ENCODE measurements around the gene HIBCH. TPM values are rescaled to one million over a fixed set of nuclear protein-coding genes. Genes with fewer than 3 reads are reported as not detected.
"Not testable (repeated sequence)": the region's sequence is repeated elsewhere in the genome, so short reads cannot be mapped to it uniquely, and the experiment has no call there.

HIBCH gene
- total RNA-seq, 2 donors from 2014 or later, result 20.1 to 28.5 TPM

GRCh38 chr2:190318514-190318913 lies 1.1 kb downstream of the HIBCH start:
- no peak for DNase-seq (ENCODE audit: low spot score)
- intact Hi-C loops (cut with DNase I), result no loop called here

GRCh38 chr2:190315273-190315672 lies 4.4 kb downstream of the HIBCH start:
- no peak for DNase-seq (ENCODE audit: low spot score)
- intact Hi-C loops (cut with DNase I), result no loop called here

- intact Hi-C loops (cut with DNase I), result no loop called here
Measured at GRCh38 chr2:190313880-190314279, 5.7 kb downstream of the HIBCH start.

GRCh38 chr2:190312635-190313025 lies 7.0 kb downstream of the HIBCH start:
- intact Hi-C loops (cut with DNase I); DNase-seq (ENCODE audit: low spot score): not testable (repeated sequence)

More at GRCh38 chr2:190313880-190314279, 5.7 kb downstream of the HIBCH start:
- no peak for DNase-seq (ENCODE audit: low spot score)

- intact Hi-C loops (cut with DNase I), result no loop called here
- no peak for DNase-seq (ENCODE audit: low spot score)
Measured at GRCh38 chr2:190311893-190312634, 7.6 kb downstream of the HIBCH start.

- DNase-seq (ENCODE audit: low spot score), result no peak
- intact Hi-C loops (cut with DNase I), result no loop called here
Measured at GRCh38 chr2:190308031-190308430, 11.6 kb downstream of the HIBCH start.

GRCh38 chr2:190304404-190304803 lies 15.2 kb downstream of the HIBCH start:
- no peak for DNase-seq (ENCODE audit: low spot score)
- intact Hi-C loops (cut with DNase I), result no loop called here

- no peak for DNase-seq (ENCODE audit: low spot score)
- intact Hi-C loops (cut with DNase I), result no loop called here
Measured at GRCh38 chr2:190303647-190304046, 16.0 kb downstream of the HIBCH start.

GRCh38 chr2:190302052-190302451 lies 17.6 kb downstream of the HIBCH start:
- intact Hi-C loops (cut with DNase I), result no loop called here
- no peak for DNase-seq (ENCODE audit: low spot score)

- DNase-seq (ENCODE audit: low spot score), result no peak
- intact Hi-C loops (cut with DNase I), result no loop called here
Measured at GRCh38 chr2:190301032-190301431, 18.6 kb downstream of the HIBCH start.

GRCh38 chr2:190297880-190298279 lies 21.7 kb downstream of the HIBCH start:
- intact Hi-C loops (cut with DNase I); DNase-seq (ENCODE audit: low spot score): not testable (repeated sequence)

GRCh38 chr2:190283783-190284182 lies 35.8 kb downstream of the HIBCH start:
- intact Hi-C loops (cut with DNase I), result no loop called here
- DNase-seq (ENCODE audit: low spot score), result no peak

- DNase-seq (ENCODE audit: low spot score), result no peak
- intact Hi-C loops (cut with DNase I), result no loop called here
Measured at GRCh38 chr2:190280565-190281350, 38.9 kb downstream of the HIBCH start.

- intact Hi-C loops (cut with DNase I); DNase-seq (ENCODE audit: low spot score): not testable (repeated sequence)
Measured at GRCh38 chr2:190279256-190280134, 40.1 kb downstream of the HIBCH start.

- DNase-seq (ENCODE audit: low spot score), result no peak
- intact Hi-C loops (cut with DNase I), result no loop called here
Measured at GRCh38 chr2:190277234-190278112, 42.2 kb downstream of the HIBCH start.

- intact Hi-C loops (cut with DNase I), result no loop called here
- DNase-seq (ENCODE audit: low spot score), result no peak
Measured at GRCh38 chr2:190272457-190272842, 47.2 kb downstream of the HIBCH start.

- DNase-seq (ENCODE audit: low spot score), result no peak
- intact Hi-C loops (cut with DNase I), result no loop called here
Measured at GRCh38 chr2:190271783-190272456, 47.7 kb downstream of the HIBCH start.

- intact Hi-C loops (cut with DNase I), result no loop called here
- DNase-seq (ENCODE audit: low spot score), result no peak
Measured at GRCh38 chr2:190270298-190270697, 49.3 kb downstream of the HIBCH start.

Measured in posterior vena cava (tissue), 2 donors.